Measurements from ENCODE around the gene FBXO27.
"Not testable (repeated sequence)": the region's sequence is repeated elsewhere in the genome, so short reads cannot be mapped to it uniquely, and the experiment has no call there.

Gene FBXO27

DNA sequence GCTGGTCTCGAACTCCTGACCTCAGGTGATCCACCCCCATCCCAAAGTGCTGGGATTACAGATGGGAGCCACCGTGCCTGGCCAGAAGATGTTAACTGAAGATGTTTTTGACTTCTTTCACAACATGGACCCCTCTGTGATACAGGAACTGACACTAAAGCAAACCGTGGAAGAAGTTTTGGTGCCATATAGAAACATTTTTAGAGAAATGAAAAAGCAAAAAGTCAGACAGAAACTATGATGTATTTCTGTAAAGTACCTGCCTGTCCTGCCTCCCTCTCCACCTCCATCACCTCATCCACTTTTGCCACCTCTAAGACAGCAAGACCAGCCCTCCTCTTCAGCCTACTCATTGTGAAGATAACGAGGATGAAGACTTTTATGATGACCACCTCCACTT is 11.3 kb downstream of the FBXO27 start:
- Mint-ChIP-seq H3K27me3 (peaks cover 12% of the 10 kb centered on the region), H3K9me3 (no peaks in the 10 kb centered on the region), H3K4me3 (no peak overlapping the region), H3K4me1 (ENCODE audit: low read depth) (no peaks in the 10 kb centered on the region), H3K36me3 (ENCODE audit: low read depth) (no peaks in the 10 kb centered on the region), H3K27ac (no peak overlapping the region)
- intact Hi-C loops (cut with micrococcal nuclease) = no loop called here

DNA sequence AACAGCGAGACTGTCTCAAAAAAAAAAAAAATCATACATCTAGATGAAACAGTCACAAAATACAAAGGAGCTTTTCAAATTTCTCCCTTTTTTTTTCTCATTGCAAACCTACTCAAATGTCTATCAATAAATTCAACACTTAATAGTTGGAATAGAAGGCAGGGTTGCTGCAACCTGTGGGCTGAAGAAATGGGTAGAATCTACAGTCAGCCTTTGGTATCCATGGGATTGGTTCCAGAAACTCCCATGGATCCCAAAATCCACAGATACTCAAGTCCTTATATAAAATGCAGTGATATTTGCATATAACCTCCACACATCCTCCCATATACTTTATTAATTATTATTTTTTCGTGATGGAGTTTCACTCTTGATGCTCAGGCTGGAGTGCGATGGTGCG is 14.7 kb downstream of the FBXO27 start:
- Mint-ChIP-seq H3K27me3 (peaks cover 17% of the 10 kb centered on the region), H3K4me3 (no peak overlapping the region), H3K4me1 (ENCODE audit: low read depth) (no peaks in the 10 kb centered on the region), H3K9me3 (no peaks in the 10 kb centered on the region), H3K36me3 (ENCODE audit: low read depth) (no peaks in the 10 kb centered on the region), H3K27ac (no peak overlapping the region)
- intact Hi-C loops (cut with micrococcal nuclease) = no loop called here

DNA sequence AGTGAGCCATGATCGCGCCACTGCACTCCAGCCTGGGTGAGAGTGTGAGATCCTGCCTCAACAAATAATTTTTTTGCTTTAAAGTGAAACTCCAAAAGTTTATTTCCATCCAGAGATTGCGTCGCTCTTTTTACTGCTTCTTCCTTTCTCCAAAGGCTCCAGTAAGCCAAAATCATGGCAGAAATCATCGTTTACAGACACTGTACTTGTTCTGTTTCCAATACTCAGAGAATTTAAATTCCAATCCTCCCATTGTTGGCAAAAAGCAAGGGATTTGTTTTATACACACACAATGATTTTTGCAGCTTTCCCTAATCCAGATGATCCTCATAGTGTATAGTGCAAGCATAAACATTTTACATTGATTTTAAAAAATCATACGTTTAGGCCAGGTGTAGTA is 15.3 kb downstream of the FBXO27 start:
- Mint-ChIP-seq H3K27me3 (peaks cover 17% of the 10 kb centered on the region), H3K36me3 (ENCODE audit: low read depth) (no peaks in the 10 kb centered on the region)
- intact Hi-C loops (cut with micrococcal nuclease) = no loop called here

DNA sequence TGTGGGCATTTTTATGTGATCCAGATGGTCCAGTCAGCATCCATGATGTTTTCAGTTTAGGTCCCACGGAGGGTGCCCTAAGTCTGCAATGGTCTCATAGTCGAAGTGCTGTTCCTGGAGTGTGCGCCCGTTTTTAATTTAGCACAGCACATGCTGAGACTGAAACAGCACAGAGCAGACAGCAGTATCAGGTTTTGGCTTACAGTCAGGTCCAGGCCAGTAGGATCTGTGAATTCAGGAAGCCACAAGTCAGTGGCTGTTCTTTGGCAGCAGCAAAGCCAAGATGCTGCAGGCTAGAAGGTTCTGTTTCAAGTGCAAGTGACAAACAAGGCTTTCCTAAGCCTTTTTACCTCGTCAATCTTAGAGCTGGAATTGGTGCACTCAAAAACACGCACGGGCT is 18.3 kb downstream of the FBXO27 start:
- no peaks in the 10 kb centered on the region for H3K9me3 Mint-ChIP-seq
- no peak overlapping the region for H3K4me3 Mint-ChIP-seq
- no peaks in the 10 kb centered on the region for H3K4me1 Mint-ChIP-seq (ENCODE audit: low read depth)
- intact Hi-C loops (cut with micrococcal nuclease) = no loop called here
- H3K36me3 Mint-ChIP-seq (ENCODE audit: low read depth) = no peaks in the 10 kb centered on the region
- no peak overlapping the region for H3K27ac Mint-ChIP-seq
- peaks cover 12% of the 10 kb centered on the region for H3K27me3 Mint-ChIP-seq

More for the DNA sequence above, 15.3 kb downstream of the FBXO27 start:
- H3K4me1 Mint-ChIP-seq (ENCODE audit: low read depth) = no peaks in the 10 kb centered on the region
- H3K4me3 Mint-ChIP-seq = no peak overlapping the region
- no peak overlapping the region for H3K27ac Mint-ChIP-seq
- H3K9me3 Mint-ChIP-seq = no peaks in the 10 kb centered on the region

DNA sequence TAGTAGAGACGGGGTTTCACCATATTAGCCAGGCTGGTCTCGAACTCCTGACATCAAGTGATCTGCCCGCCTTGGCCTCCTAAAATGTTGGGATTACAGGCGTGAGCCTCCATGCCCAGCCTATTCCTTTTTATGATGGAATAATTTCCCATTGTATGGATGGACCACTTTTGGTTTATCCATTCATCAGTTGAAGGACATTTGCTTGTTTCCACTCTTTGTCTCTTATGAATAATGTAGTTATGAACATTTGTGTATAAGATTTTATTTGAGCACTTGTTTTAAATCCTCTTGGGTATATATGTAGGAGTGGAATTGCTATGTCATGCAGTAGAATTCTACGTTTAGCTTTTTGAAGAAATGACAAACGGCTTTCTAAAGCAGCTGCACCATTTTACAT is 23.3 kb downstream of the FBXO27 start:
- no peaks in the 10 kb centered on the region for H3K4me1 Mint-ChIP-seq (ENCODE audit: low read depth)
- H3K27ac Mint-ChIP-seq = no peak overlapping the region
- no peak overlapping the region for H3K4me3 Mint-ChIP-seq
- no peaks in the 10 kb centered on the region for H3K9me3 Mint-ChIP-seq
- no peaks in the 10 kb centered on the region for H3K36me3 Mint-ChIP-seq (ENCODE audit: low read depth)
- intact Hi-C loops (cut with micrococcal nuclease) = no loop called here
- peaks cover 9% of the 10 kb centered on the region for H3K27me3 Mint-ChIP-seq

DNA sequence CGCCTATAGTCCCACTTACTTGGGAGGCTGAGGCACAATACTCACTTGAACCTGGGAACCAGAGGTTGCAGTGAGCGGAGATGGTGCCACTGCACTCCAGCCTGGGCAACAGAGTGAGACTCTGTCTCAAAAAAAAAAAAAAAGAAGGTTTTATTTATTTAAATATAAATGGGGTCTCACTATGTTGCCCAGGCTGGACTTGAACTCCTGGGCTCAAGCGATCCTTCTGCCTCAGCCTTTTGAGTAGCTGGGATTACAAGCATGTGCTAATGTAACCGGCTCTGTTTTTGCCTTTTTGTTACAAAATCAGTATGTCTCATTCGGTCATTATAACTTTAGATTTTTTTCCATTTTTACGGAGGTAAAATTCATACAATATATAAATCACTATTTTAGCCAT is 24.2 kb downstream of the FBXO27 start:
- peaks cover 9% of the 10 kb centered on the region for H3K27me3 Mint-ChIP-seq
- H3K4me1 Mint-ChIP-seq (ENCODE audit: low read depth) = no peaks in the 10 kb centered on the region
- no peak overlapping the region for H3K27ac Mint-ChIP-seq
- H3K36me3 Mint-ChIP-seq (ENCODE audit: low read depth) = no peaks in the 10 kb centered on the region
- no peak overlapping the region for H3K4me3 Mint-ChIP-seq
- intact Hi-C loops (cut with micrococcal nuclease) = no loop called here
- no peaks in the 10 kb centered on the region for H3K9me3 Mint-ChIP-seq

DNA sequence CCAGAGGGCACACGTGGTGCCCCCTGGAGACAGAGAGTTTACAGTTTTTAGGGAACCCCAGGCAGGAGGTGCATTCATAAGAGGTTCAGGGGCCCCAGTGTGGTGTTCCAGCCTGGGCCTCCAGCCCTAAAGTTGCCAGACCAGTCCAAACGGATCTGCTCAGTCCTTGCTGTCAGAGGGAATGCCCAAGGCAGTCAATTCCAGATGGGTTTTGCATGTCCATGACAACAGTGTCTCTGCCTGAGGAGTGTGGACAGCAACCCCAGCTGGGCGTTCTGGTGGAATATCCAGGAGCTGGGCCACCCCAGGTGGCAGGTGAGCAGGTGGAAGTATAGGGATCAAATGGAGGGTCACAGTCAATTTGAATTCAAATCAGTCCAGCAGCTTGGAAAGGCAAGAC is 25.3 kb downstream of the FBXO27 start:
- H3K9me3 Mint-ChIP-seq = no peaks in the 10 kb centered on the region
- H3K4me1 Mint-ChIP-seq (ENCODE audit: low read depth) = no peaks in the 10 kb centered on the region
- H3K4me3 Mint-ChIP-seq = no peak overlapping the region
- intact Hi-C loops (cut with micrococcal nuclease) = no loop called here
- no peaks in the 10 kb centered on the region for H3K36me3 Mint-ChIP-seq (ENCODE audit: low read depth)
- peaks cover 9% of the 10 kb centered on the region for H3K27me3 Mint-ChIP-seq
- H3K27ac Mint-ChIP-seq = no peak overlapping the region

DNA sequence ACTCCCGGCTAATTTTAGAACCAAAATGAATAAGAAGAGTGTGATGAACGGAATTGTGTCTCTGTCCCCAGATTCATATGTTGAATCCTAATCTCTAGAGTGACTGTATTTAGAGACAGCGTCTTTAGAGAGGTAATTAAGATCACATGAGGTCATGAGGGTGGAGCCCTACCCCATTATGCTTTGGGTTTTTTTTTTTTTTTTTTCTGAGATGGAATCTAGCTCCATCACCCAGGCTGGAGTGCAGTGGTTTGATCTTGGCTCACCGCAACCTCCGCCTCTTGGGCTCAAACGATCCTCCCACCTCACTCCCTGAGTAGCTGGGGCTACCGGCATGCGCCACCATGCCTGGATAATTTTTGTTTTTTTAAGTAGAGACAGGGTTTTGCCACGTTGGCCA is 27.9 kb downstream of the FBXO27 start:
- no peaks in the 10 kb centered on the region for H3K36me3 Mint-ChIP-seq (ENCODE audit: low read depth)
- H3K27me3 Mint-ChIP-seq = peaks cover 10% of the 10 kb centered on the region
- H3K4me1 Mint-ChIP-seq (ENCODE audit: low read depth) = no peaks in the 10 kb centered on the region
- H3K27ac Mint-ChIP-seq = no peak overlapping the region
- no peaks in the 10 kb centered on the region for H3K9me3 Mint-ChIP-seq
- no peak overlapping the region for H3K4me3 Mint-ChIP-seq
- intact Hi-C loops (cut with micrococcal nuclease) = no loop called here

DNA sequence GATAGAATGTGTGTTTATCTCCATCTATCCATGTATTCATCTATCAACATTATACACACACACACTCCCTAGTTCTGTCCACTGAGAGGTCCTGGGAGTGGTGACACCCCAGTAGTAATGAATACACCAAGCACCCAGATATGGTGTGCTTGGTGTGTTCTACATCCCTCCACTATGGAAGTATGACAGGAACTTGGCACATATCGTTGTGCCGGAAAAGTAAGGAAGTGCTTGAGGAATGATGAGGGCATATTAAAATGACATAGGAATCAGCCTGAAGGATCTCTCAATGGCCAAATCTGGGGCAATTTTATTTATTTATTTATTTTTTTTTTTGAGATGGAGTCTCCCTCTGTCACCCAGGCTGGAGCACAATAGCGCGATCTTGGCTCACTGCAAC is 28.6 kb downstream of the FBXO27 start:
- no peak overlapping the region for H3K27ac Mint-ChIP-seq
- no peaks in the 10 kb centered on the region for H3K4me1 Mint-ChIP-seq (ENCODE audit: low read depth)
- H3K9me3 Mint-ChIP-seq = no peaks in the 10 kb centered on the region
- H3K4me3 Mint-ChIP-seq = no peak overlapping the region
- intact Hi-C loops (cut with micrococcal nuclease) = no loop called here
- H3K36me3 Mint-ChIP-seq (ENCODE audit: low read depth) = no peaks in the 10 kb centered on the region
- H3K27me3 Mint-ChIP-seq = peaks cover 12% of the 10 kb centered on the region

DNA sequence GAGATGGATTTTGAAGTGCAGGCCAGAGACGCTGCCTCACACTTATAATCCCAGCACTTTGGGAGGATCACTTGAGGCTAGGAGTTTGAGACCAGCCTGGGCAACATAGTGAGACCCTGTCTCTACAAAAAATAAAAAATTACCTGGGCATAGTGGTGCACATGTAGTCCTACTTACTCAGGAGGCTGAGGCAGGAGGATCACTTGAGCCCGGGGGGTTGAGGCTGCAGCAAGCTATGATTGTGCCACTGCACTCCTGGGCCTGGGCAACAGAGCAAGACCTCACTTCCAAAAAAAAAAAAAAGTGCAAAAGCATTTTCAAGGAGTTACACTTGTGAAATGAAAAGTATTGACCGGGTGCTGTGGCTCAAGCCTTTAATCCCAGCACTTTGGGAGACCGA is 29.2 kb downstream of the FBXO27 start:
- Mint-ChIP-seq H3K4me3 (no peak overlapping the region), H3K36me3 (ENCODE audit: low read depth) (no peaks in the 10 kb centered on the region), H3K27me3 (peaks cover 7% of the 10 kb centered on the region), H3K9me3 (no peaks in the 10 kb centered on the region), H3K27ac (no peak overlapping the region), H3K4me1 (ENCODE audit: low read depth) (no peaks in the 10 kb centered on the region)
- intact Hi-C loops (cut with micrococcal nuclease) = no loop called here

DNA sequence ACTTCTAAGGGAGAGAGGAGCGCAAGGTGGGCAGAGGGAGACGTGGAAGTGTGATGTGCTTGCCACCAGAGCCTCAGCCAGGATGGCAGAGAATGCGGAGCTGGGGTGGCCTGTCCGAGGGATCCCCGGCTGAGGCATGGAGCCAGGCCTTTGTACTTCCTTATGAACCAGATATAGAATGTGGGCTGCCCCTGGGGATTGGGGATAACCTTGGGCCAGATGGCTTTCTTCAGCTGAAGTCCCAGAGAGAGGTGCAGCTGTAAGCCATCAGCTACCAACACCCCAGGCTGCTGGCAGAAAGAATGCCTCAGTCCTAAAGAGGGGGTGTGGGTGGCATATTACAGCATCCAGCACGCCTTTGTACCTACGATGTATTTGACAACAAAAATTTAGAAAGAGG is 31.3 kb downstream of the FBXO27 start:
- H3K9me3 Mint-ChIP-seq = no peaks in the 10 kb centered on the region
- intact Hi-C loops (cut with micrococcal nuclease) = no loop called here
- H3K27ac Mint-ChIP-seq = no peak overlapping the region
- no peak overlapping the region for H3K4me3 Mint-ChIP-seq
- no peaks in the 10 kb centered on the region for H3K36me3 Mint-ChIP-seq (ENCODE audit: low read depth)
- peaks cover 10% of the 10 kb centered on the region for H3K27me3 Mint-ChIP-seq
- H3K4me1 Mint-ChIP-seq (ENCODE audit: low read depth) = no peaks in the 10 kb centered on the region

DNA sequence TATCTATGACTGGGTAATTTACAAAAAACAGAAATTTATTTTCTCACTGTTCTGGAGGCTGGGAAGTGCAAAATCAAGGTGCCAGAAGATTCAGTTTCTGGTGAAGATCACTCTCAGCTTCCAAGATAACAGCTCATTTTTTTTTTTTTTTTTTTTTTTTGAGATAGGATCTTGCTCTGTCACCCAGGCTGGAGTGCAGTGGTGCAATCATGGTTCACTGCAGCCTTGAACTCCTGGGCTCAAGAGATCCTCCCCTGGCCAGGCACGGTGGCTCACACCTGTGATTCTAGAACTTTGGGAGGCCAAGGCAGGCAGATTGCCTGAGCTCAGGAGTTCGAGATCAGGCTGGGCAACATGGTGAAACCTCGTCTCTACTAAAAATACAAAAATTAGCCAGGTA is 34.8 kb downstream of the FBXO27 start:
- H3K27me3 Mint-ChIP-seq; H3K27ac Mint-ChIP-seq; H3K4me3 Mint-ChIP-seq; intact Hi-C loops (cut with micrococcal nuclease); H3K9me3 Mint-ChIP-seq; H3K36me3 Mint-ChIP-seq (ENCODE audit: low read depth): not testable (repeated sequence)
- peaks cover 10% of the 10 kb centered on the region for H3K4me1 Mint-ChIP-seq (ENCODE audit: low read depth)

DNA sequence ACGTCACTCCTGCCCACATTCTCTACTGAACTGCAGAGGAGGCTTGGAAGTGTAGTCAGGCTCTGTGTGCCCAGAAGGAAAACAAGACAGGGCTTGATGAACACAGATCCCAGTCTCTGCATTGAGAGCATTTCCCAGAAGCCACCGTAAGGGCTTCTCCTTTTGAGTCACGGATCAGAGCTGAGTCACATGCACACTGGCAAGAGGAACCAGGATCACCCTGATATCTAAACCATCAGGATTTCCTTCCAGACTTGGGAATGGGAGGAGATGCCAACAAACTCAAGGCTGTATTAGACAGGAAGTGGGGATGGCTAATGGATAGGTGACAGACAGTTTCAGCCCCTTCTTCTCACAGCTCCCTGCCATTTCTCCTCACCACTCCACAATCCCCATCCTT is 39.1 kb downstream of the FBXO27 start:
- Mint-ChIP-seq H3K4me3 (no peak overlapping the region), H3K4me1 (ENCODE audit: low read depth) (peaks cover 10% of the 10 kb centered on the region), H3K27me3 (peaks cover 16% of the 10 kb centered on the region), H3K9me3 (no peaks in the 10 kb centered on the region), H3K36me3 (ENCODE audit: low read depth) (no peaks in the 10 kb centered on the region), H3K27ac (peak overlapping the region; percentile 46)
- intact Hi-C loops (cut with micrococcal nuclease) = no loop called here

DNA sequence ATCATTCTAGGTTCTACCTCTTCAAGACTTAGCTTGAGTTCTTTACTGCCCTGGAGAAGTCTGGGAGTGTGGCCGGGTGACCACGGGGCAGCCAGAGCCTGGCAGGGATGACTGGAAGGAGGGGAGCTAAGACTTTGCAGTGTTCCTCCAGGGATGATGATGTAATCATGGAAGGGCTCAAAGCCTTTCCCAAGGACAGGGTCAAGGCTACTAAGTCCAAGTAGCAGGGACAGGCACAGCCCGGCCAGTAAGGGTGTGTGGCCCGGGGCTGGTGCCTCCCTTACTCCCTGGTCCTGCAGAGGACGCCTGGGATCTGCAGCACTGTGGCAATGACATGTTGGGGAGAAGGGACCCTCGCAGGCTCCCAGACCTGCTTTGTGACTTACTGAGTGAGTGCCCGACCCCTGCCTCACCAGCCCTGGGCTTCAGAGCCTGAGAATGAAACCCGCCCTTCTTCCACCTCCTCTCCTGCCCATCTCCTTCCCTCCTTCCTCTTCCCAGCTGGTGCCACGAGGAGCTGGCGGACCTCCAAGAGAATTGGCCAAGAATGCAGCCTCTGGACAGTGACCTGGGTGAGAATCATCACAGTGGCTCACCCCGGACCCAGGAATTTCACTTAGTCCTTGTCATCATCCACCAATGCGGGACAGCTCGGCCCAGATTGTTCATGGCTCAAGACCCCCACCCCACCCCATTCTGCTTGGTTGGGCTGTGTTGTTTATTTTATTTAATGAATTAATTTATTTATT is 41.2 kb downstream of the FBXO27 start:
- no peak overlapping the region for H3K4me3 Mint-ChIP-seq
- H3K9me3 Mint-ChIP-seq = no peaks in the 10 kb centered on the region
- intact Hi-C loops (cut with micrococcal nuclease) = no loop called here
- H3K27ac Mint-ChIP-seq = no peak overlapping the region
- H3K4me1 Mint-ChIP-seq (ENCODE audit: low read depth) = peaks cover 10% of the 10 kb centered on the region
- peaks cover 14% of the 10 kb centered on the region for H3K27me3 Mint-ChIP-seq
- H3K36me3 Mint-ChIP-seq (ENCODE audit: low read depth) = no peaks in the 10 kb centered on the region

DNA sequence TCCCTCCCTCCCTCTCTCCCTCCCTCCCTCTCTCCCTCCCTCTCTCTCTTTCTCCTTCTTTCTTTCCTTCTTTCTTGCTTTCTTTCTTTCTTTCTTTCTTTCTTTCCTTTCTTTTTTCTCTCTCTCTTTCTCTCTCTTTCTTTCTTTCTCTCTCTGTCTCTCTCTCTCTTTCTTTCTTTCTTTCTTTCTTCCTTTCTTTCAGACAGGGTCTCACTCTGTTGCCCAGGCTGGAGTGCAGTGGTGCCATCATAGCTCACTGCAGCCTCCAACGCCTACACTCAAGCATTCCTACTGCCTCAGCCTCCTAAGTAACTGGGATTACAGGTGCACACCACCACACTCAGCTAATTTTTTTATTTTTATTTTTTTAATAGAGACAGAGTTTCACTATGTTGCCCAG is 42.7 kb downstream of the FBXO27 start:
- H3K36me3 Mint-ChIP-seq (ENCODE audit: low read depth); intact Hi-C loops (cut with micrococcal nuclease); H3K9me3 Mint-ChIP-seq; H3K4me3 Mint-ChIP-seq; H3K27ac Mint-ChIP-seq: not testable (repeated sequence)
- Mint-ChIP-seq H3K4me1 (ENCODE audit: low read depth) (peaks cover 10% of the 10 kb centered on the region), H3K27me3 (peaks cover 16% of the 10 kb centered on the region)

Measured in dendritic cell treated with granulocyte-macrophage colony-stimulating factor and Interleukin-4, amounts not matched to agents 40 ng/mL and 50 ng/mL, for 4 days (primary cell).